Erythroblast (primary cell): ENCODE data around the gene SCYGR6.

Source experiments
- GATA1 ChIP-seq: IDR thresholded peaks from 2 replicates; pipeline ENCODE4 v1.6.1; 2011; ENCODE audit warnings: low read depth, mild to moderate bottlenecking, control low read depth, low read length, moderate library complexity
- POLR2A ChIP-seq: IDR thresholded peaks from 2 replicates; pipeline ENCODE4 v1.6.1; 2011; ENCODE audit warnings: mild to moderate bottlenecking, low read length

- TF ChIP-seq POLR2A (no peak), GATA1 (no peak)
These were observed 17.7 kb downstream of the SCYGR6 start for GRCh38 chr2:227706859-227707258.
